ENCODE results near the gene AMH.
A peak's percentile ranks its signal among the peaks of the same experiment; 100 is the strongest.

AMH gene

GRCh38 chr19:2236314-2237050 is 12.6 kb upstream of the AMH start, which contains the start of the genes PLEKHJ1 and SF3A2:
PLEKHJ1 (minus strand) TSS chr19:2236329; CDS start chr19:2236248, 81 bp downstream.
SF3A2 (plus strand) TSS chr19:2236824; CDS start chr19:2243419, 6,595 bp downstream.
- peak; percentile 98 for DNase-seq

GRCh38 chr19:2237051-2237868 is 11.9 kb upstream of the AMH start:
- DNase-seq: no peak

GRCh38 chr19:2237869-2238153 is 11.3 kb upstream of the AMH start:
- DNase-seq: no peak

GRCh38 chr19:2239173-2239572 is 9.9 kb upstream of the AMH start:
- no peak for DNase-seq

- DNase-seq: peak; percentile 51
Observed at GRCh38 chr19:2239771-2240770, 9.1 kb upstream of the AMH start.

- no peak for DNase-seq
Observed at GRCh38 chr19:2240881-2241760, 8.0 kb upstream of the AMH start.

DNA sequence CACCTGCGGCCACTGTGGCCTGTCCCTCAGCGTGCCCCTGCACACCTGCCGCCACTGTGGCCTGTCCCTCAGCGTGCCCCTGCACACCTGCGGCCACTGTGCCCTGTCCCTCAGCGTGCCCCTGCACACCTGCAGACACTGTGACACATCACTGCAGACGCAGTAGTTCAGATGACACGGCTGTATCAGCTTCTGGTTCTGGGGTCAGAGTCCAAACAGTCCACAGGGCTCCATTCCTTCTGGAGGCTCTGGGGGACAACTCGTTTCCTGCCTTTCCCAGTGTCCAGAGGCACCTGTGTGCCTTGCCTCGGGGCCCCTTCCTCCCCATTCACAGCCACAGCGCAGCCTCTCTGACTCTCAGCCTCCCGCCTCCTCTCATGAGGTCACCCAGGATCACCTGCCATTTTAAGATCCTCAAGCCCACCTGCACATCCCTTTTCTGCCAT is 7.0 kb upstream of the AMH start:
- no peak for DNase-seq

- no peak for DNase-seq
Observed at GRCh38 chr19:2242816-2243215, 6.3 kb upstream of the AMH start.

GRCh38 chr19:2243274-2244124 is 5.6 kb upstream of the AMH start:
- no peak for DNase-seq

- no peak for DNase-seq
Observed at GRCh38 chr19:2244125-2244411, 5.1 kb upstream of the AMH start.

- DNase-seq: no peak
Observed at GRCh38 chr19:2244486-2244885, 4.6 kb upstream of the AMH start.

- DNase-seq: no peak
Observed at GRCh38 chr19:2245273-2245672, 3.9 kb upstream of the AMH start.

GRCh38 chr19:2246014-2246620 is 3.0 kb upstream of the AMH start:
- DNase-seq: no peak

DNA sequence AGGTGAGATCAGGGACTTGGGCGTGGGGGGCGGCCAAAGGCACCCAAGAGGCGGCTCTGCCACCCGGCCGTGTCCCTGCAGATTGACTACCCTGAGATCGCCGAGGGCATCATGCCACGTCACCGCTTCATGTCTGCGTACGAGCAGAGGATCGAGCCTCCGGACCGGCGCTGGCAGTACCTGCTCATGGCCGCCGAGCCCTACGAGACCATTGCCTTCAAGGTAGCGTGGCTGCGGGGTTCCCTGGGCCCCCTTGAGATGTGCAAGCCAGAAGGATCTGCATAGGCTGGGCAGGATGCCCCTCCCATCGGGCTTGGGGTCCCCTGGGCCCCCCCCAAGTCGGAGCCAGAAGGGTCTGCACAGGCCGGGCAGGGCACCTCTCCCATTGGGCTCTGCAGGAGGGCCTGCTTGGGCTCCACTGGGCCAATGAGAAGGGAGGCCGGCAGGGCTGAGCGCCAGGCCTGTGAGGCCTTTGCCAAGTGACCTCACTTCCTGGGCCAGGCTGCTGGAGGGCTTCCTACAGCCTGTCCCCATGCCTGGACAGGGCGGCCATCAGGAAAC is 2.2 kb upstream of the AMH start:
- DNase-seq: no peak

DNA sequence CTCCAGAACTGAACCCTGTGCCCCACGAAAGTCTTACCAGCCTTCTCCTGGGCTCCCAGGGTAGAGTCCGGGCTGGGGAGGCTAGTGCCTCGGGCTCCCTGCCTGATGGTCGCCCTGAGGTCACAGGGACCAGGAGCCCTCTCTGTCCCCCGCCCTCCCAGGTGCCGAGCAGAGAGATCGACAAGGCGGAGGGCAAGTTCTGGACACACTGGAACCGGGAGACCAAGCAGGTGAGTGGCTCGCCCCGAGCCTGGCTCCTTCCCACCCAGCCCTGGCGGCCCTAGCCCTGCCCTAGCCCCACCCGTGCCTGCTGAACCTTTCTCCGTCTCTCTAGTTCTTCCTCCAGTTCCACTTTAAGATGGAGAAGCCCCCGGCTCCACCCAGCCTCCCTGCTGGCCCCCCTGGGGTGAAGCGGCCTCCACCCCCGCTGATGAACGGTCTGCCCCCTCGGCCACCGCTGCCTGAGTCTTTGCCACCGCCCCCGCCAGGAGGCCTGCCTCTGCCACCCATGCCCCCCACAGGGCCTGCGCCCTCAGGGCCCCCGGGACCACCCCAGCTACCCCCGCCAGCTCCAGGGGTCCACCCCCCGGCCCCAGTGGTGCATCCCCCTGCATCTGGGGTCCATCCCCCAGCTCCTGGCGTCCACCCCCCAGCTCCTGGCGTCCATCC is 1.6 kb upstream of the AMH start:
- no peak for DNase-seq

DNA sequence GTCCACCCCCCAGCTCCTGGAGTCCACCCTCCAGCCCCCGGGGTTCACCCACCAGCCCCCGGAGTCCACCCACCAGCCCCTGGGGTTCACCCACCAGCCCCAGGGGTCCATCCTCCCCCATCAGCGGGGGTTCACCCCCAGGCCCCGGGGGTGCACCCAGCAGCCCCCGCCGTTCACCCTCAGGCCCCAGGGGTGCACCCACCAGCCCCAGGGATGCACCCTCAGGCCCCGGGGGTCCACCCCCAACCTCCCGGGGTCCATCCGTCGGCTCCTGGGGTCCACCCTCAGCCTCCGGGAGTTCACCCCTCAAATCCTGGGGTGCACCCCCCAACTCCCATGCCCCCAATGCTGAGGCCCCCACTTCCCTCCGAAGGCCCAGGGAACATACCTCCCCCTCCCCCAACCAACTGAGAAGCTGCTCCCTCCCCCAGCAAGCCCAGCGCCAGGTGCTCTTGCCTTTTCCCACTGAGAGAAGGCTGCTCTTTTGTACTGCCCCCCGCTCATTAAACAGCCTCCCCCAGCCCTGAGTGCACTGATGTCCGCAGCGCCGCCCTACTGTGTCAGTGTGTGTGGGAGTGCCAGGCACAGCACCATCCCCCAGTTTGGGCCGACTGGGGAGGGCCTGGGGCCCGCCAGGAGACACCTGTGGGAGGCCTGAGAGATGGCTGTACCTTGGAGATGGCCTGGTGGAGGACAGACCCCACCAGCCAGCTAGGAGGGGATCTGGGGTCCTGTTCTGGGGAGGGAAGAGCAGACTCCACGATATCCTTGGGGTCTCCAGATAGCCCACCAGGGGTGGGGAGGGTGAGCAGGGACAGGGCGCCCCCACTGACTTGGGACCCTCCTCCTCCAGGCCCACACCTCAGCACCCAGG is 750 bp upstream of the AMH start:
- DNase-seq: no peak

DNA sequence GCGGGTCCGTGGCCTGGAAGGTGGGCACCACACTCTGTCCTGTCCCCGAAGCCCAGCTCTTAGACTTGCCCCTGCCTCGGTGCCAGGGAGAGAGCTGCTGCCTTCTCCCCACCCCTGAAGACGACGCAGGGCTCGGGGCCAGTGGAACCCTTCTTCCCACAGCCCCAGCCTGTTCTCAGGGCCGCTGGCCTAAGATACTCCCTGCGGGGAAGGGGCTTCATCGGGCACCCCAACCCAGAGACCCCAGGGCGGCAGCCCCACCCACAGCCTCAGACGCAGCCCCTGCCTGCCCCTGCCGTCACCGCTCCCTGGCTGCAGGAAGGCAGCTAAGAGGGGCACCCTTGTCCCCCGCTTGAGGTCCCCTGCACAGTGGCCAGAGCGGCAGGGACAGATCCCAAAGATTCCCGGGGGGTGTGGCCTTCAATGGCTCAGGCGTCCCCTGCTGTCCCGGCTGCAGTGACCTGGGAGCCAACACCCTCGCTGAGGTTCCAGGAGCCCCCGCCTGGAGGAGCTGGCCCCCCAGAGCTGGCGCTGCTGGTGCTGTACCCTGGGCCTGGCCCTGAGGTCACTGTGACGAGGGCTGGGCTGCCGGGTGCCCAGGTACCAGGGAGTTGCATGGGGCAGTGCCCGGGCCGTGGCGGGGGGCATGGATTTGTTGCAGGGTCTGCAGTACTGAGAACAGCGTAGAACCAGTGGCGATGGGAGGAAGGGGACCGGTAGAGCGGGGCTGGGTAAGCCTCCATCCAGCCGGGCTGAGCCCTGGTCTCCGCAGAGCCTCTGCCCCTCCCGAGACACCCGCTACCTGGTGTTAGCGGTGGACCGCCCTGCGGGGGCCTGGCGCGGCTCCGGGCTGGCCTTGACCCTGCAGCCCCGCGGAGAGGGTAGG is 1.0 kb downstream of the AMH start:
- DNase-seq: no peak

DNA sequence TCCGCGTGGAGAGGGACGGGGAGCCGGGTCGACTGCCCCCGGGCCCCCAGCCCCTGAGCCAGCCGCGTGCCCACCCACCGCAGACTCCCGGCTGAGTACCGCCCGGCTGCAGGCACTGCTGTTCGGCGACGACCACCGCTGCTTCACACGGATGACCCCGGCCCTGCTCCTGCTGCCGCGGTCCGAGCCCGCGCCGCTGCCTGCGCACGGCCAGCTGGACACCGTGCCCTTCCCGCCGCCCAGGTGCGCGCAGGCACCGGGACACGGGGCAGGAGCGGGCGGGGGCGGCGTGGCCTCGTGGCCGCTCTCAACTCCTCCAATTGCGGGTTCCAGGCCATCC is 1.6 kb downstream of the AMH start:
- no peak for DNase-seq

Data from RPMI8226 (cell line).